AG09309 (cell line): Measurements from ENCODE around the gene TH.

Source experiments
- DNase-seq: peaks from one replicate; pipeline ENCODE4 v3.0.0-alpha.2; 2010; ENCODE audit warnings: low read depth
- H3K4me3 ChIP-seq: 2 replicates; pipeline ENCODE4 v1.5.1; 2011; ENCODE audit warnings: mild to moderate bottlenecking, low read depth, low read length, moderate library complexity; ENCODE audit not compliant: control insufficient read depth
- TF ChIP-seq, protein P1 (sequence below): IDR thresholded peaks from 2 replicates; pipeline ENCODE4 v1.5.1; 2011; ENCODE audit warnings: mild to moderate bottlenecking, low read depth, low read length, inconsistent platforms; ENCODE audit not compliant: insufficient read depth, control insufficient read depth; ENCODE audit errors: missing control alignments

TH gene

DNA sequence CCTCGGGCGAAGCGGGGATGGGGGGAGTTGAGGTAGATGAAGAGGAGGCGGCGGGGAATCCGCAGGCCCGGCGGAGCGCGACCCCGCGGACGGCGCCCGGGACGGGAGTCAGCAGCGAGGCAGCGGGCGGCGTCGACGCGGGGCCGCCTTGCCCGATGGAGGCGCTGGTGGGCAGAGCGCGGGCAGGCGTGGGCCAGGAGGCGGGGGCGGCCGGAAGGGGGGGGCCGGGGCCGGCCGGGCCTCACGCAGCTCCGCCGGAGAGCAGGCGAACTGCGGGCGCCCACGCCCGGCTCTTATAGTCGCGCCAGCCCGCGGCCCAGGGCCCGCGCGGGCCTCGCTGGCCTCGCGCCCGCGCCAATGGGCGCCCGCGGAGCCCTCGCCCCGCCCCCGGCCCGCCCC, 32.5 kb downstream of the TH start, which contains the start of gene IGF2:
Gene IGF2, minus strand, starts transcription at position 267 of the 399 bp plus-strand sequence. CDS start 3,866 bp downstream, outside the sequence.
- no peak for DNase-seq
- H3K4me3 ChIP-seq: peak within 1 kb of the TSS; percentile 16
- TF ChIP-seq, protein P1, sequence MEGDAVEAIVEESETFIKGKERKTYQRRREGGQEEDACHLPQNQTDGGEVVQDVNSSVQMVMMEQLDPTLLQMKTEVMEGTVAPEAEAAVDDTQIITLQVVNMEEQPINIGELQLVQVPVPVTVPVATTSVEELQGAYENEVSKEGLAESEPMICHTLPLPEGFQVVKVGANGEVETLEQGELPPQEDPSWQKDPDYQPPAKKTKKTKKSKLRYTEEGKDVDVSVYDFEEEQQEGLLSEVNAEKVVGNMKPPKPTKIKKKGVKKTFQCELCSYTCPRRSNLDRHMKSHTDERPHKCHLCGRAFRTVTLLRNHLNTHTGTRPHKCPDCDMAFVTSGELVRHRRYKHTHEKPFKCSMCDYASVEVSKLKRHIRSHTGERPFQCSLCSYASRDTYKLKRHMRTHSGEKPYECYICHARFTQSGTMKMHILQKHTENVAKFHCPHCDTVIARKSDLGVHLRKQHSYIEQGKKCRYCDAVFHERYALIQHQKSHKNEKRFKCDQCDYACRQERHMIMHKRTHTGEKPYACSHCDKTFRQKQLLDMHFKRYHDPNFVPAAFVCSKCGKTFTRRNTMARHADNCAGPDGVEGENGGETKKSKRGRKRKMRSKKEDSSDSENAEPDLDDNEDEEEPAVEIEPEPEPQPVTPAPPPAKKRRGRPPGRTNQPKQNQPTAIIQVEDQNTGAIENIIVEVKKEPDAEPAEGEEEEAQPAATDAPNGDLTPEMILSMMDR: no peak

DNA sequence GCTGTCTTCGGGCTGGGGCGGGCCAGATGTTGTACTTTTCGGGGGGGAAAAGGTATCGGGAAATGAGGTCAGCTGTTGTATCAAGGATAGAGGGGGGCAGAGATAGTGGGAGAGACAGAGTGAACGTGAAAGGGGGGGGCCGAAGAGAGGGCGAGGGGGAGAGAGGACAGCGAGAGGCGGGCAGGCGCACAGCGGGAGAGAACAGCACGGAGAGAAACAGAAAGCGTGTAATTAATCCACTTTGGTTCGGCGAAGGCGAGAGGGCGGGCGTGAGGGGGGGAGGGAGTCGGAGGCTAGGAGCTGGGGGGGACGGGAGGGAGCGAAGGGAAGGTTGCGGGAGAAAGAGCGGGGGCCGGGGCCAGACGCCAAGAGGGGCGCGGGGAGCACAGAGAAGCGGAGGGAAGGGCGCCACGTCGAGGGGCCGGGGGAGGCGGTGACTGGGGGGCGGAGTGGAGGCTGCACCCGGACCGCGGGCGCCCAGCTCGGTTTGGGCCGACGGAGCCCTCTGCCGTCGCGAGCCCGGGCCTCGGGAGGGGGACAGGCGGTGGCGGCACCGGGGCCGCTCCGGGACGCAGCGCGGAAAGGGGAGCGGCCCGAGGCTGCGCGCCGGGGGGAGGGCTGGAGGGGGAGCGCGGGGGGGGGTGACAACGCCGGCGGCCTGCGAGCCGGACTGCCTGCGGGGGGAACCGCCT, 33.0 kb downstream of the TH start:
- H3K4me3 ChIP-seq: peak overlapping the region; percentile 16
- no peak for DNase-seq
- TF ChIP-seq, protein P1: no peak

DNA sequence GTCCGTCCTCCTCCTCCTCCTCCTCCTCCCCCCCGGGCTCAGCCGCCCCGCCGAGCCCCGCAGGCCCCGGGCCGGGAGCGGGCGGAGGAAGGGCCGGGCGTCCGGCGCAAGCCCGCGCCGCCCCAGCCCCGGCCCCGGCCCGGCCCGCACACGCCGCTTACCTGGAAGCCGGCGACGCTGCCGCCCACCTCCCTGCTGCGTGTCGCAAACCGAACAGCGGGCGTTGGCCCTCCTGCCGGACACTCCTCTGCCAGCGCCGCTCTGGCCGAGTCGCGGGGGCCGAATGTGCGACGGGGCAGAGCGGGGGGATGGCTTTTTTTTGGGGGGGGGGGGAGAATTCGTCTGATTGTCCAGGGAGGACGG, 33.6 kb downstream of the TH start:
- DNase-seq: no peak
- TF ChIP-seq, protein P1: no peak
- H3K4me3 ChIP-seq: no peak overlapping the region; the same call in 1 of the 2 replicates

DNA sequence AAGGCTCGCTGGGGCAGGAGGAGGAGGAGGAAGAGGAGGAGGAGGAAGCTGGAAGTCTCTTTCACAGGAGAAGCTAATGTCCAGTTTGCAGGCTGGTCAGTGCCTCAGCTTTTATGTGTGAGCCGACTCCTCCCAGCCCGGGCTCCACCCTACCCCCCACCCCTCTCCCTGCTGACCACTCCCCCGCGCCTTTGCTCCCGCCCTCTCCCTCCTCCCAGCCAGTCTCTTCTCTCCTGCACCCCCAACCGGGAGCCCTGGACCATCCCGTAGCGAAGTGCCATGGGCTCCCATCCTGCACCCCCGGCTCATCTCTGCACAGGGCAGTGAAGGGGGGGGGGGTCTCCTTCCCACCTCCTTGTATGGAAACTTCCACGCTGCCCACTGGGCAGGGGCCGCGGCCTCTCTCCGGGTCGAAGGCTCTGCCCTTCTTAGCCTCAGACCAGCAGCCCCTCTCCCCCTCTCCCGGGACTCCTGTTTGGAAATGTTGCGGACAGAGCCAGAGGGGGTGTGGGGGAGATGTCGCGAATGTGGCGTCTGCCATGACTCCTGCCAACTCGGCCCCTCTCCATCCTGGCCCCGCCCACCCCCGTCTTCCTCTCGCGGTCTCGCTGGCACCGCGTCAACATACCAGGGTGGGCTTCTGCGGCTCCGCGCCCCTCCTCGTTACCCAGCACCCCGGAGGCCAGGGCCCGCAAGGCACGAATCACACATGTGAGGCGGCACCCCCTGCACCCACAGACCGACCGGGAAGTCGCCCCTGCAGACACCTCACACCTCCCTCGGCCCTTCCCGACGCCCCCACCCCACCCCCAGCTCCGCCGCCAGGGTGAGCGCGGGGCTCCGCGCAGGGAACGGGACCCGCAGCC, 34.2 kb downstream of the TH start:
- TF ChIP-seq, protein P1: no peak
- DNase-seq: no peak
- no peak overlapping the region for H3K4me3 ChIP-seq

DNA sequence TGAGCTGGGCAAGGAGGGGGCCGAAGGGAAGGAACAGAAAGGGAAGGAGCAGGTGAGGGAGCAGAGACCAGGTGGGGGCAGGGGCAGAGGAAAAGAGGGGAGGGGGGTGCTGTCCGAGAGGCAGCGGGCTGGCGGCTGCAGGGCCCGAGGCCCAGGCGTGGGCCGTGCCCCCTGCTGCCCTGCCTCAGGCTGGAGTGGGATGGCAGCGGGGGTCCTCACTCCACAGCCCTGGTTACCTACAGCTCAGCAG, 34.7 kb downstream of the TH start:
- TF ChIP-seq, protein P1: no peak
- H3K4me3 ChIP-seq: no peak overlapping the region
- DNase-seq: no peak

DNA sequence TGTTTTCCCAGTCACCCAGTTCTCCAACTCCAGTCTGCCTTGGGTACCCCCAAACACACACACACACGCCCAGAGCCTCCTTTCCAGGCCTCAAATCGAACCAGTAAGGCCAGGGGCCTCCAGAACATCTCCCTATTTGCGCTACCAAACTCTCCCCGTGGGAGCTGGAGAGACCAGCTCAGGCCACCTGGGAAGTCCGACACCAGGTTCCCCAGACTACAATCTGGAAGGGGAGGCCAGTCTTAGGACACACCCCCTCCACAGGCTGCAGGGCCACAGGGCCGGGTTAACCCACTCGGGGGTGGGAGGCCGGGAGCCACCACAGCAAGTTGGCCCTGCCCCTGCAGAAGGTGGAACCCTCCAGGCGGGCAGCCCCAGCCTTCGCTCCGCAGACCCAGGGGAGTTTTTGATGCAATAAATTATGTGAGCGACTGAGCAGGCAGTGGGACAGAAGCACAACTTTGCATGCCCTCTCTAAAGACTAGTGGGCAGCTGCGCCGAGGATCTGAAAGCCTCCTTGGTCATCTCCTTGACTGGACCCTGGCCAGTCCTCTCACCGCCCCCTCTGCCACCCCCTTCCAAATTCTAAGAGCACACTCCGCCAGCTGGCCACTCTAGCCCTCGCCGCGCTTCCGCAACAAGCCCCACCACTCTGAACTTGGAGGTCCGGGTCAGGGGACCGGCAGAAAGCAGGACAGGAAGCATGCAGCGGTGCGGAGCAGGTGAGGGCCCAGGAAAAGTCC, 35.2 kb downstream of the TH start:
- H3K4me3 ChIP-seq: no peak overlapping the region
- no peak for DNase-seq
- TF ChIP-seq, protein P1: no peak
